ENCODE measurements around the gene TSHZ2. TPM values are rescaled to one million over a fixed set of nuclear protein-coding genes. Genes with fewer than 3 reads are reported as not detected.

The TSHZ2 gene
- total and polyA plus RNA-seq, 2 donors (not counting 3 experiments of a cell fraction or from before 2014, with no cell fraction given) = not detected

- H2AFZ ChIP-seq (ENCODE audit: low read depth, low read length) = no peak overlapping the region
- H3K4me3 ChIP-seq (replicated peaks in 1 of 3; ENCODE audit: insufficient read depth in 1 of 3, low read depth in 1 of 3, low read length in 3 of 3) = no peak overlapping the region
- ChIA-PET CTCF (no interaction called here), POLR2A (no interaction called here)
- H3K4me1 ChIP-seq (ENCODE audit: control insufficient read depth, extremely low read depth, insufficient read depth, low read length) = no peaks in the 10 kb centered on the region
- no peaks in the 10 kb centered on the region for H4K20me1 ChIP-seq (replicated peaks; ENCODE audit: control insufficient read depth, extremely low read depth, insufficient read depth, low read length)
- H3K27me3 ChIP-seq (ENCODE audit: control insufficient read depth in 2 of 2, insufficient read depth in 2 of 2, low read length in 2 of 2) = no peaks in the 10 kb centered on the region
- no TSS peak for BruUV-seq (replicated peaks)
- H3K9me1 ChIP-seq (replicated peaks; ENCODE audit: control insufficient read depth, extremely low read depth, insufficient read depth, low read length) = no peaks in the 10 kb centered on the region
- DNase-seq (ENCODE audit: low read depth, low spot score) (no peak), FAIRE-seq (no peak)
- H3K27ac ChIP-seq (ENCODE audit: insufficient read depth, low read depth, low read length) = no peak overlapping the region
- H3K4me2 ChIP-seq (ENCODE audit: insufficient read depth, low read length) = no peak overlapping the region
- H3K9ac ChIP-seq (replicated peaks; ENCODE audit: extremely low read depth, insufficient read depth, low read length) = no peak overlapping the region
- intact Hi-C loops (cut with micrococcal nuclease) = no loop called here
- H3K9me3 ChIP-seq (replicated peaks; ENCODE audit: control insufficient read depth, insufficient read depth, low read length) = no peaks in the 10 kb centered on the region
- H3K36me3 ChIP-seq (ENCODE audit: control insufficient read depth in 2 of 2, extremely low read depth in 1 of 2, insufficient read depth in 2 of 2, low read length in 2 of 2) = no peaks in the 10 kb centered on the region
- no peak for TF ChIP-seq CTCF (IDR thresholded peaks at IDR 0.05; ENCODE audit: extremely low read depth in 1 of 2, insufficient read depth in 1 of 2, low read depth in 1 of 2, low read length in 2 of 2)
- no peak for TF ChIP-seq MYC (IDR thresholded peaks at IDR 0.05; ENCODE audit: low read depth, low read length)
- TF ChIP-seq JUN (IDR thresholded peaks at IDR 0.05; ENCODE audit: borderline replicate concordance, insufficient read depth, insufficient read length, low read depth) = no peak
- TF ChIP-seq POLR2AphosphoS5 (IDR thresholded peaks at IDR 0.05; ENCODE audit: insufficient read depth, low read depth, low read length) = no peak
- TF ChIP-seq MAX (IDR thresholded peaks at IDR 0.05; ENCODE audit: insufficient read depth, insufficient read length) = no peak
- TF ChIP-seq GATA2 (IDR thresholded peaks at IDR 0.05; ENCODE audit: insufficient read depth, insufficient read length, low read depth, low read length) = no peak
- no peak for TF ChIP-seq EZH2 (IDR thresholded peaks at IDR 0.05; ENCODE audit: borderline replicate concordance, low read depth, low read length, severe bottlenecking)
- no peak for TF ChIP-seq POLR2A (IDR thresholded peaks at IDR 0.05; ENCODE audit: low read depth, low read length)
- no peak for TF ChIP-seq FOS (IDR thresholded peaks at IDR 0.05; ENCODE audit: borderline replicate concordance, insufficient read depth, low read length)
- H3K79me2 ChIP-seq (ENCODE audit: control insufficient read depth, insufficient read depth, low read length) = no peaks in the 10 kb centered on the region
- dilution Hi-C loops (cut with MboI; ENCODE audit: extremely low pct_ligation_motif_present, low sequenced_read_pairs) = no loop called here
Measured at GRCh38 chr20:53425941-53426340, 453.8 kb downstream of the TSHZ2 start.
